ENCODE data around the gene KASH5.
"Not testable (repeated sequence)": the region's sequence is repeated elsewhere in the genome, so short reads cannot be mapped to it uniquely, and the experiment has no call there.

KASH5 gene

DNA sequence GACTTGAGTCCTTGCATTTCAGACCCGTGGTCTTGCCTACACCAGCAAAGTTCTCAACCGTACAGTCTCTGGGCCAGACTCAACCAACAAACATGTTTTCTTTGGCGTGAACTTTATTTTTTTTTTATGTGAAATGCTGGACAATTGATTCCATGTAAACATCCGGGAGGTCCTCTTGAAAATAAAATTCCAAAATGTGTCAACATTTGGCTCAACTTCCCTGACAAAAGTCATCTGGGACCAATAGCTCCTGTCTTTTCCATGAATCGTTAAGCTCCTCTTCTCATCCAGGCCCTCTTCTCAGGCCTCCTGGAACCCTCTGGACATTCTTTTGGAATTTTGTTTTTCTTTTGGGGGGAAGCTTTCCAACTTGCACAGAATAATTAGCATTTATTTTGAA lies 67.7 kb downstream of the KASH5 start:
- no peak for DNase-seq (ENCODE audit: low read depth in 3 of 3)

DNA sequence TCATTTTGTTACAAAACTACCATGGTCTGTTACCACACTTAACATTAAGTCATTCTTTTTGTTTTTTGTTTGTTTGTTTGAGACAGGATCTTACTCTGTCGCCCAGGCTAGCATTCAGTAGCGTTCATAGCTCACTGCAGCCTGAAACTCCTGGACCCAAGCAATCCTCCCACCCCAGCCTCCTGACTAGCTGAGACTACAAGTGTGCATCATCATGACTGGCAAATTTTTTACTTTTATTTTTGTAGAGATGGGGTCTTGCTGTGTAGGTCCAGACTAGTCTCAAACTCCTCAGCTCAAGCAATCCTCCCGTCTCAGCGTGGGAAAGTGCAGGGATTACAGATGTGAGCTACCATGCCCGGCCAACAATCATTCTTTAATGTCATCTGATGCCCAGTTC lies 68.3 kb downstream of the KASH5 start:
- no peak for DNase-seq (ENCODE audit: low read depth in 3 of 3)

DNA sequence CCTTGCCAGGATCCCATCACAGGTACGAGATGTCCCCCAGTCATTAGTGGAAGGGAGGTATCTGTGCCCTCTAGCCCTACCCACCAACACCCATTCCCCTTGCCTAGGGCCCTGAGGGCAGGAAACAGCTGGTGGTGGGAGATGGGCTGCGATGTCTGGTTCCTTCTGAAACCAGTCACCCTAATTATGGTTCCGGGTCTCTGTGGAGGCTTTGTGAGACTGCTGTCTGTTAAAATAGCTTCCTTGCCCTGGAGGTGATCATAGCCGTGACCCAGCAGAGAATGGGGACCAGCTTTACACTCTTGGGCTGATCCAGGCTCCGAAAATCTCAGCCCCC lies 70.5 kb downstream of the KASH5 start:
- no peak for DNase-seq (ENCODE audit: low read depth in 3 of 3)

DNA sequence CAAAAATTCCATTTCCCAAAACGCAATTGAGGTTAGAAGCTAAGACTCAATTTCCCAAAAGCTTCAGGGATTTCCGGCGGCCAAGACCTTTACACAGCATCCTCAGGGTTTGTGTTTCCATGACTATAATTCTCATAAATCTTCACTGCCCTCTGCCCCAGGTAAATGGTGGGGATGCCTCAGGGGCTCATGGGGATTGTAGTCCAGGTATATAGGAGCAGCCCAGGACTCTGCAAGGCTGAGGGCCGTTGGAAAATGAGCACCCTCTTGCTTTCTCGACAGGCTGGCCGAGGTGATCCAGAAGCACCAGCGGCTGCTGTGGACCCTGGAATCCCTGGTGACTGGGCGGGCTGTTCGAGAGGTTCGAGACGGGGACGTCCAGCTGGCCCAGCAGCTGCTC lies 71.3 kb downstream of the KASH5 start:
- DNase-seq (ENCODE audit: low read depth in 3 of 3): no peak

DNA sequence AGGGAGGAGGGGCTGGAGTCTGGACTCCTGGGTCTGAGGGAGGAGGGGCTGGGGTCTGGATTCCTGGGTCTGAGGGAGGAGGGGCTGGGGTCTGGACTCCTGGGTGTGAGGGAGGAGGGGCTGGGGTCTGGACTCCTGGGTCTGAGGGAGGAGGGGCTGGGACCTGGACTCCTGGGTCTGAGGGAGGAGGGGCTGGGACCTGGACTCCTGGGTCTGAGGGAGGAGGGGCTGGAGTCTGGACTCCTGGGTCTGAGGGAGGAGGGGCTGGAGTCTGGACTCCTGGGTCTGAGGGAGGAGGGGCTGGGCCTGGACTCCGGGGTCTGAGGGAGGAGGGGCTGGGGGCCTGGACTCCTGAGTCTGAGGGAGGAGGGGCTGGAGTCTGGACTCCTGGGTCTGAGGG lies 73.1 kb downstream of the KASH5 start:
- not testable (repeated sequence) for DNase-seq (ENCODE audit: low read depth in 3 of 3)

DNA sequence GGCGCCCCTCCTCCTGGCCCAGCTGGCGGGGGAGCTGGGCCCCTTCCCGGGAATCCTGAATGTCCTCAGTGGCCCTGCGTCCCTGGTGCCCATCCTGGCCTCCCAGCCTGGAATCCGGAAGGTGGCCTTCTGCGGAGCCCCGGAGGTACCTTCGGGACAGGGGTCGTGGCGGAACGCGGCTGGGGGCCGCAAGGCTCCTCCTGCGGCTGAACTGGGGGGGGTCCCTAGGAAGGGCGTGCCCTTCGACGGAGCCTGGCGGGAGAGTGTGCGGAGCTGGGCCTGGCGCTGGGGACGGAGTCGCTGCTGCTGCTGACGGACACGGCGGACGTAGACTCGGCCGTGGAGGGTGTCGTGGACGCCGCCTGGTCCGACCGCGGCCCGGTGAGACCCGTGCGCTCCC lies 73.6 kb downstream of the KASH5 start:
- DNase-seq (ENCODE audit: low read depth in 3 of 3): no peak

DNA sequence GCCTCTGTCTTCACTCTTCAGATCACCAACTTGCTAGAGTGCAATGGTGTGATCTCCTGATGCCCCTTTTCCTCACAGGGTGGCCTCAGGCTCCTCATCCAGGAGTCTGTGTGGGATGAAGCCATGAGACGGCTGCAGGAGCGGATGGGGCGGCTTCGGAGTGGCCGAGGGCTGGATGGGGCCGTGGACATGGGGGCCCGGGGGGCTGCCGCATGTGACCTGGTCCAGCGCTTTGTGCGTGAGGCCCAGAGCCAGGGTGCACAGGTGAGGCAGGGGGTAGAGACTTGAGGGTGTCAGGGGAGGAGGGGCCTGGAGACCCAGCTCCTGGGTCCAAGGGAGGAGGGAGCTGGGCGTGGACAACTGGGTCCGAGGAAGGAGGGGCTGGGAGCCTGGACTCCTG lies 74.4 kb downstream of the KASH5 start:
- no peak for DNase-seq (ENCODE audit: low read depth in 3 of 3)

DNA sequence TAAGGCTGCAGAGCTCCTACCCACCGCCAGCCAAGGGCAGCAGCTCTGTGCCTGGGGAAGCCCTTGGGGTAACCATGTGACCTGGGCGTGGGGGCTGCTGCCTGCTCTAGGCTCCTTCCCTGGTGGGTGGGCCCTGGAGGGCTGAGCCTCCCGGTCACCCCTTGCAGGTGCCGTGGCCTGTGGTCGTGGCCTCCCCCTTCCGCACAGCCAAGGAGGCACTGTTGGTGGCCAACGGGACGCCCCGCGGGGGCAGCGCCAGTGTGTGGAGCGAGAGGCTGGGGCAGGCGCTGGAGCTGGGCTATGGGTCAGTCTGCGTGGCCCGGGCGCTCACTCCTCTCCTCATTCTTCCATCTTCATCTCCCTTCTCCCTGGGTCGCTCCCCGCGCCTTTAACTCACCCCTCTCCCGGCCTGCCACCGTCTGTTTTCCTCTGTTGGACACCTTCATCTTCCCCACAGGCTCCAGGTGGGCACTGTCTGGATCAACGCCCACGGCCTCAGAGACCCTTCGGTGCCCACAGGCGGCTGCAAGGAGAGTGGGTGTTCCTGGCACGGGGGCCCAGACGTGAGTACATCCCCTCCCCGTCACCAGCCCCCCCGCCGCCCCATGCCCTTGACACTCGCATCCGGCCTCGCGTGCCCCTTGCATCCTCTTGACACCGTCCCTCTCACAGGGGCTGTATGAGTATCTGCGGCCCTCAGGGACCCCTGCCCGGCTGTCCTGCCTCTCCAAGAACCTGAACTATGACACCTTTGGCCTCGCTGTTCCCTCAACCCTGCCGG lies 76.1 kb downstream of the KASH5 start:
- no peak for DNase-seq (ENCODE audit: low read depth in 3 of 3)

DNA sequence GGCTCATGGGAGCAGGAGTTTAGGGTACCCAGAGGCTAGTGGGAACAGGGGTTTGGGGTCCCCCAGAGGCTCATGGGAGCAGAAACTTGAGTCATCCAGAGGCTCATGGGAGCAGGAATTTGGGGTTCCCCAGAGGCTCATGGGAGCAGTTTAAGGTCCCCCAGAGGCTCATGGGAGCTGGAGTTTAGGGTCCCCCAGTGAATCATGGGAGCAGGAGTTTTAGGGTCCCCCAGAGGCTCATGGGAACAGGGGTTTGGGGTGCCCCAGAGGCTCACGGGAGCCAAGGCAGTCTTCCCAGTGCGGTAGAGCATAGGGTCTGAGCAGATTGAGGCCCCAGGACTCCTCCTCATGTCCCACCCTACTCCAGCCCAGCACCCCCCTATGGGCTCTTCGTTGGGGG lies 77.3 kb downstream of the KASH5 start:
- DNase-seq (ENCODE audit: low read depth in 3 of 3): no peak
